Mesothelial cell of epicardium (in vitro differentiated cells): ENCODE data around the gene KLK3. TPM values are rescaled to one million over a fixed set of nuclear protein-coding genes. Genes with fewer than 3 reads are reported as not detected.

Experiments
- DNase-seq, 2 experiments: peaks; one replicate each; pipeline ENCODE4 v3.0.0; 2021; ENCODE audit warnings: low spot score in 2 of 2; ENCODE audit not compliant: unreplicated experiment in 2 of 2
- H3K27ac Mint-ChIP-seq: 2 replicates; pipeline ENCODE4 v1.8.0; 2021; ENCODE audit warnings: mixed read lengths
- H3K27me3 Mint-ChIP-seq: 2 replicates; pipeline ENCODE4 v1.8.0; 2021; ENCODE audit warnings: low read depth, mixed read lengths
- H3K36me3 Mint-ChIP-seq: 2 replicates; pipeline ENCODE4 v1.8.0; 2021; ENCODE audit warnings: mixed read lengths
- H3K4me1 Mint-ChIP-seq: 2 replicates; pipeline ENCODE4 v1.8.0; 2021; ENCODE audit warnings: mixed read lengths
- H3K4me3 Mint-ChIP-seq: 2 replicates; pipeline ENCODE4 v1.8.0; 2021; ENCODE audit warnings: mild to moderate bottlenecking, moderate library complexity, mixed read lengths
- H3K9me3 Mint-ChIP-seq: 2 replicates; pipeline ENCODE4 v1.8.0; 2021; ENCODE audit warnings: mixed read lengths
- total RNA-seq: library from RNA; stranded (reverse); gene quantifications from 3 replicates; pipeline ENCODE4 v1.2.1, GENCODE V29; 2021
- TF ChIP-seq, protein P1 (sequence below): fragments of 200-600 bp; sonication (generic); IDR thresholded peaks from one replicate; pipeline ENCODE4 v1.5.0; 2021; ENCODE audit warnings: antibody characterized with exemption; ENCODE audit not compliant: unreplicated experiment

Gene KLK3
- total RNA-seq, 1 donor from 2014 or later, result not detected

DNA sequence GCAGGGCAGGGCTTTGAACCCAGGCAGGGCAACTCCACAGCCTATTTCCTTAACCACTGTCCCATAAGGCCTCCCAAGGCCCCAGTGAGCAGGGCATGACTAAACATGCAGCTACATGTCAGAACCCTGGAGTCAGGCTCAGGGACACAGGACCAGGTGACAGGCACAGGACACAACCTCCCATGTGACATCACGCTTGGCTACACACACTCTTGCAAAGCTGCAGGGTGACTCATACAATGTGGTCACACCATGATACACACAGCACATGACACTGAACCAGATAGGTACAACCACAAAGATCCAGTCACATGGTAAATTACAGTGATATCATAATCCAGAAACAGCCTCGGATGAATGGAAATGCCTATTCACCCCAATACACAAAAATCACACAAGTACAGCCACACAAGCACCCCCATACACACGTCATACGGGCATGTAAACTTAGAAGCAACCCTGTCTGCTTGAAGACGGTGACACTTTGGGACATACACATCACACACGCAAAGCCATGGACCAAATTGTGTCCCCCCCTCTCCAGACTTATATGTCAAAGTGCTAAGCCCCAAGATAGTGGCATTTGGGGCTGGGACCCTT lies 42.0 kb downstream of the KLK3 start:
- no peak for DNase-seq
- Mint-ChIP-seq H3K27me3 (peaks cover 63% of the 10 kb centered on the region), H3K27ac (no peak overlapping the region)

DNA sequence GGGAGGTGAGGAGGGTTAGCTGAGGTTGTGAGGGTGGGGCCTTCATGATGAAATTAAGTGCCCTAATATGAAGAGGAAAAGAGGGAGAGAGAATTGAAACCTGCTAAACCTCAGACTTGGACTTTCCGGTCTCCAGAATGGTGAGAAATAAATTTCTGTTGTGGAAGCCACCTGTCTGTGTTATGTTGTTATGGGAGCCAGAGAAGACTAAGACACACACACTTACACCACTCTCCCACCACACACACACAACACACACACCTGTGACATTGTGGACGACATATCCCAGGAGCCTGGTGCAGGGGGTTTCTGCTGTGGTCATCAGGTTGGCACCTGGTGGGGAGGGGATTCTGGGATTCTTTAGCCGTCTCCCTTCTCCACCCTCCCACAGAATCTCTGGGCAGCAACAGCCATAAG lies 42.5 kb downstream of the KLK3 start:
- H3K9me3 Mint-ChIP-seq, result no peaks in the 10 kb centered on the region
- no peaks in the 10 kb centered on the region for H3K36me3 Mint-ChIP-seq
- TF ChIP-seq, protein P1, sequence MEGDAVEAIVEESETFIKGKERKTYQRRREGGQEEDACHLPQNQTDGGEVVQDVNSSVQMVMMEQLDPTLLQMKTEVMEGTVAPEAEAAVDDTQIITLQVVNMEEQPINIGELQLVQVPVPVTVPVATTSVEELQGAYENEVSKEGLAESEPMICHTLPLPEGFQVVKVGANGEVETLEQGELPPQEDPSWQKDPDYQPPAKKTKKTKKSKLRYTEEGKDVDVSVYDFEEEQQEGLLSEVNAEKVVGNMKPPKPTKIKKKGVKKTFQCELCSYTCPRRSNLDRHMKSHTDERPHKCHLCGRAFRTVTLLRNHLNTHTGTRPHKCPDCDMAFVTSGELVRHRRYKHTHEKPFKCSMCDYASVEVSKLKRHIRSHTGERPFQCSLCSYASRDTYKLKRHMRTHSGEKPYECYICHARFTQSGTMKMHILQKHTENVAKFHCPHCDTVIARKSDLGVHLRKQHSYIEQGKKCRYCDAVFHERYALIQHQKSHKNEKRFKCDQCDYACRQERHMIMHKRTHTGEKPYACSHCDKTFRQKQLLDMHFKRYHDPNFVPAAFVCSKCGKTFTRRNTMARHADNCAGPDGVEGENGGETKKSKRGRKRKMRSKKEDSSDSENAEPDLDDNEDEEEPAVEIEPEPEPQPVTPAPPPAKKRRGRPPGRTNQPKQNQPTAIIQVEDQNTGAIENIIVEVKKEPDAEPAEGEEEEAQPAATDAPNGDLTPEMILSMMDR, result no peak
- no peaks in the 10 kb centered on the region for H3K4me1 Mint-ChIP-seq
- no peak for DNase-seq
- H3K4me3 Mint-ChIP-seq, result no peak overlapping the region
- H3K27me3 Mint-ChIP-seq, result peaks cover 58% of the 10 kb centered on the region
- H3K27ac Mint-ChIP-seq, result no peak overlapping the region

More for the DNA sequence above, 42.0 kb downstream of the KLK3 start:
- no peaks in the 10 kb centered on the region for H3K4me1 Mint-ChIP-seq
- H3K4me3 Mint-ChIP-seq, result no peak overlapping the region
- no peaks in the 10 kb centered on the region for H3K9me3 Mint-ChIP-seq
- TF ChIP-seq, protein P1, result no peak
- no peaks in the 10 kb centered on the region for H3K36me3 Mint-ChIP-seq

DNA sequence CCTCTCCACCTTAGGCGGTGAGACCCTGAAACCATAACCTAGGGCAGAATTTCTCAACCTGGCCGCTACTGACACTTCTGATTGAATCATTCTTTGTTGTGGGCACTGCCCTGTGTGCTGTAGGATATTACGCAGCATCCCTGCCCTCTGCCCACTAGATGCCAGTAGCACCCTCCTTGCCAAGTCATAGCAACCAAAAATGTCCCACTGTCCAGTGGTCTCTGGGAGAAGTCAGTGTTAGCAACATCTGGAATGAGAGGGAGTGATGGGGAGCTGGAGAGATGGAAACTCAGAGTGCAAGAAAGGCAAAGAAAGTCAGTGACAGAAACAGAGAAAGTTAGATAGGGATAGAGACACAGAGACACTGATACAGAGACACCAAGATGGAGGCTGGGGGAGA lies 42.9 kb downstream of the KLK3 start:
- H3K4me1 Mint-ChIP-seq, result no peaks in the 10 kb centered on the region
- no peak overlapping the region for H3K27ac Mint-ChIP-seq
- H3K9me3 Mint-ChIP-seq, result no peaks in the 10 kb centered on the region
- H3K27me3 Mint-ChIP-seq, result peaks cover 58% of the 10 kb centered on the region
- no peaks in the 10 kb centered on the region for H3K36me3 Mint-ChIP-seq
- DNase-seq, result no peak
- no peak overlapping the region for H3K4me3 Mint-ChIP-seq
- TF ChIP-seq, protein P1, result no peak

DNA sequence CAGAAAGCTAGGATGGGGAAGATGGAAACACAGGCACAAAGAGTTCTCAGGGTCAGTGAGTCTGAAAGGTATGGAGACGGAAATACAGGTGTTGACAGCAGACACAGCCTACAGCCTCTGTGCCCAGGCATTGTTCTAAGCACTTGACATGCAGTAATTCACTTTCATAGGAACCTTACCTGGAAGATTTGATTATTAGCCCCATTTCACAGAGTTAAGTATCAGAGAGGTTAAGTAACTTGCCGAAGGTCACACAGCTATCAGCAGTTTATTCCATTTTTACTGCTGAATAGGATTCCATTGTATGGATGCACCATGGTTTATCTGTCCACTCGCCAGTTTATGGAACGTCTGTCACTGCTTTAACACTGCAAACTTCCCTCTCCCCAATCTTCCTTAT lies 43.3 kb downstream of the KLK3 start:
- Mint-ChIP-seq H3K36me3 (no peaks in the 10 kb centered on the region), H3K27ac (no peak overlapping the region), H3K4me3 (no peak overlapping the region), H3K4me1 (no peaks in the 10 kb centered on the region), H3K9me3 (no peaks in the 10 kb centered on the region), H3K27me3 (peaks cover 61% of the 10 kb centered on the region)
- TF ChIP-seq, protein P1, result no peak
- no peak for DNase-seq

DNA sequence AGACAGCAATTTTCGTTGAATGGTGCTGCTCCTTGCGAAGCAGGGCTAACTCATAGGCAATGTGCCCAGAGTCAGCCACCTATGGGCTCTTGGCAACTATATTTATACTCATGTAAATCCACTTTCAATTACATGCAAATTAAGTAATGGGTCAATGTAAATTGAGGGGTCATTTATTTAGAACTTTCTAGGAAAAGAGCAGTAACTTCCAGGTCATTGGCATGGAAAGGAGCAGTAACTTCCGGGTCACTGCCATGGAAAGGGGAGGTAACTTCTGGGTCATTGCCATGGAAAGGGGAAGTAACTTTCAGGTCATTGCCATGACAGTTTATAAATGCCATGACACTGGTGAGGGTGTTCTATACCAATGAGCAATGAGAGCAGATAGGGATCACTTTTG lies 44.9 kb downstream of the KLK3 start:
- no peaks in the 10 kb centered on the region for H3K36me3 Mint-ChIP-seq
- H3K27me3 Mint-ChIP-seq, result peaks cover 56% of the 10 kb centered on the region
- no peak overlapping the region for H3K27ac Mint-ChIP-seq
- H3K4me3 Mint-ChIP-seq, result no peak overlapping the region
- H3K4me1 Mint-ChIP-seq, result no peaks in the 10 kb centered on the region
- no peak for DNase-seq
- TF ChIP-seq, protein P1, result no peak
- no peaks in the 10 kb centered on the region for H3K9me3 Mint-ChIP-seq

DNA sequence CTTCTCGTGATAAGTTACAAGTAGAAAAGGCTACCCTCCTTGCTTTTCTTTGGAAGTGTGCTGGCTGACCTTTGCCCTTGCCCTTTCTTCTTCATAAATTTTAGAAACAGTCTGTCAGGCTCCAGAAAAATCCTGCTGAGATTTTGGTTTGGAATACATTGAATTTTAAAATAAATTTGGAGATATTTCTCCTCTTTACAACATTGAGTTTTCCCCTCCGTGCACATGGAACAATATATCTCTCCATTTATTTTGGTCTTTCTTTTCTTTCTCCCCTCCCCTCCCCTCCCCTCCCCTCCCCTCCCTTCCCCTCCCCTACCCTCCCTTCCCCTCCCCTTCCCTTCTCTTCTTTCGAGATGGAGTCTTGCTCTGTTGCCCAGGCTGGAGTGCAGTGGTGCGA lies 47.9 kb downstream of the KLK3 start:
- H3K4me1 Mint-ChIP-seq, result no peaks in the 10 kb centered on the region
- peaks cover 52% of the 10 kb centered on the region for H3K27me3 Mint-ChIP-seq
- DNase-seq, result no peak
- no peaks in the 10 kb centered on the region for H3K9me3 Mint-ChIP-seq
- H3K4me3 Mint-ChIP-seq, result no peak overlapping the region
- TF ChIP-seq, protein P1, result no peak
- no peak overlapping the region for H3K27ac Mint-ChIP-seq
- no peaks in the 10 kb centered on the region for H3K36me3 Mint-ChIP-seq
